Measurements from ENCODE around the gene KLC1. TPM values are rescaled to one million over a fixed set of nuclear protein-coding genes. Genes with fewer than 3 reads are reported as not detected.

The KLC1 gene
- total RNA-seq, 1 experiment from 2014 or later = 163 TPM

- CTCF ChIA-PET = no interaction called here
- BruUV-seq (replicated peaks) = no TSS peak
- H3K4me3 ChIP-seq (ENCODE audit: low read depth, low read length, poor library complexity, severe bottlenecking) = no peak overlapping the region
- no peak for TF ChIP-seq EZH2 (IDR thresholded peaks at IDR 0.05; ENCODE audit: borderline replicate concordance, low read depth, low read length, poor library complexity, severe bottlenecking)
- TF ChIP-seq CTCF (conservative IDR thresholded peaks at IDR 0.05; ENCODE audit: low read depth, low read length) = no peak
- H3K27ac ChIP-seq (ENCODE audit: low read depth, low read length, poor library complexity, severe bottlenecking) = no peak overlapping the region
- intact Hi-C loops (cut with micrococcal nuclease; ENCODE audit: unreplicated experiment) = no loop called here
- H3K9me3 ChIP-seq (ENCODE audit: low read depth, low read length, poor library complexity, severe bottlenecking) = no peaks in the 10 kb centered on the region
- peaks cover 25% of the 10 kb centered on the region for H3K36me3 ChIP-seq (ENCODE audit: insufficient read depth, low read length, poor library complexity, severe bottlenecking)
- DNase-seq (ENCODE audit: low spot score) = no peak
- no peaks in the 10 kb centered on the region for H3K27me3 ChIP-seq (replicated peaks; ENCODE audit: insufficient read depth, low read depth, low read length, poor library complexity)
- no peaks in the 10 kb centered on the region for H3K4me1 ChIP-seq (ENCODE audit: insufficient read depth, low read length, poor library complexity, severe bottlenecking)
- POLR2A ChIA-PET (ENCODE audit: low non-redundant PET) = no interaction called here
These were observed 101.6 kb downstream of the KLC1 start for GRCh38 chr14:103730490-103731035.

GRCh38 chr14:103731481-103731880 lies 102.5 kb downstream of the KLC1 start:
- TF ChIP-seq CTCF (conservative IDR thresholded peaks at IDR 0.05; ENCODE audit: low read depth, low read length) (no peak), EZH2 (IDR thresholded peaks at IDR 0.05; ENCODE audit: borderline replicate concordance, low read depth, low read length, poor library complexity, severe bottlenecking) (no peak)
- ChIA-PET POLR2A (ENCODE audit: low non-redundant PET) (no interaction called here), CTCF (interaction anchor here (0.7 kb wide), 1 partner anchor 1770 kb away, joined by 3 read pairs; no protein-coding TSS in a partner anchor)
- H3K27ac ChIP-seq (ENCODE audit: low read depth, low read length, poor library complexity, severe bottlenecking) = no peak overlapping the region
- H3K4me3 ChIP-seq (ENCODE audit: low read depth, low read length, poor library complexity, severe bottlenecking) = no peak overlapping the region
- no peak for DNase-seq (ENCODE audit: low spot score)
- BruUV-seq (replicated peaks) = no TSS peak
- intact Hi-C loops (cut with micrococcal nuclease; ENCODE audit: unreplicated experiment) = no loop called here
- H3K9me3 ChIP-seq (ENCODE audit: low read depth, low read length, poor library complexity, severe bottlenecking) = no peaks in the 10 kb centered on the region
- H3K27me3 ChIP-seq (replicated peaks; ENCODE audit: insufficient read depth, low read depth, low read length, poor library complexity) = no peaks in the 10 kb centered on the region
- no peaks in the 10 kb centered on the region for H3K4me1 ChIP-seq (ENCODE audit: insufficient read depth, low read length, poor library complexity, severe bottlenecking)
- H3K36me3 ChIP-seq (ENCODE audit: insufficient read depth, low read length, poor library complexity, severe bottlenecking) = peaks cover 25% of the 10 kb centered on the region

- no TSS peak for BruUV-seq (replicated peaks)
- TF ChIP-seq EZH2 (IDR thresholded peaks at IDR 0.05; ENCODE audit: borderline replicate concordance, low read depth, low read length, poor library complexity, severe bottlenecking) = no peak
- TF ChIP-seq CTCF (conservative IDR thresholded peaks at IDR 0.05; ENCODE audit: low read depth, low read length) = no peak
- Histone ChIP-seq H3K27me3 (replicated peaks; ENCODE audit: insufficient read depth, low read depth, low read length, poor library complexity) (no peaks in the 10 kb centered on the region), H3K27ac (ENCODE audit: low read depth, low read length, poor library complexity, severe bottlenecking) (no peak overlapping the region), H3K9me3 (ENCODE audit: low read depth, low read length, poor library complexity, severe bottlenecking) (no peaks in the 10 kb centered on the region), H3K4me1 (ENCODE audit: insufficient read depth, low read length, poor library complexity, severe bottlenecking) (no peaks in the 10 kb centered on the region), H3K36me3 (ENCODE audit: insufficient read depth, low read length, poor library complexity, severe bottlenecking) (peaks cover 25% of the 10 kb centered on the region), H3K4me3 (ENCODE audit: low read depth, low read length, poor library complexity, severe bottlenecking) (no peak overlapping the region)
- POLR2A ChIA-PET (ENCODE audit: low non-redundant PET) = no interaction called here
- CTCF ChIA-PET = no interaction called here
- DNase-seq (ENCODE audit: low spot score) = no peak
- intact Hi-C loops (cut with micrococcal nuclease; ENCODE audit: unreplicated experiment) = no loop called here
These were observed 103.2 kb downstream of the KLC1 start for GRCh38 chr14:103731916-103732867.
